ENCODE data around the gene YIF1B.

Gene YIF1B

GRCh38 chr19:38308006-38308766 lies 7.6 kb downstream of the YIF1B start:
- H3K36me3 ChIP-seq (ENCODE audit: control insufficient read depth, insufficient read depth, low read length): no peaks in the 10 kb centered on the region
- H3K9ac ChIP-seq: no peak overlapping the region
- H3K4me2 ChIP-seq (ENCODE audit: low read length): no peak overlapping the region
- H3K4me3 ChIP-seq (ENCODE audit: low read depth, low read length): no peak overlapping the region
- no peaks in the 10 kb centered on the region for H3K4me1 ChIP-seq
- no peak overlapping the region for H3K27ac ChIP-seq
- H3K27me3 ChIP-seq (ENCODE audit: control insufficient read depth, insufficient read depth, low read length): no peaks in the 10 kb centered on the region
- H2AFZ ChIP-seq: no peak overlapping the region
- H3K9me3 ChIP-seq (ENCODE audit: control insufficient read depth, low read length): no peaks in the 10 kb centered on the region
- TF ChIP-seq, protein P1, sequence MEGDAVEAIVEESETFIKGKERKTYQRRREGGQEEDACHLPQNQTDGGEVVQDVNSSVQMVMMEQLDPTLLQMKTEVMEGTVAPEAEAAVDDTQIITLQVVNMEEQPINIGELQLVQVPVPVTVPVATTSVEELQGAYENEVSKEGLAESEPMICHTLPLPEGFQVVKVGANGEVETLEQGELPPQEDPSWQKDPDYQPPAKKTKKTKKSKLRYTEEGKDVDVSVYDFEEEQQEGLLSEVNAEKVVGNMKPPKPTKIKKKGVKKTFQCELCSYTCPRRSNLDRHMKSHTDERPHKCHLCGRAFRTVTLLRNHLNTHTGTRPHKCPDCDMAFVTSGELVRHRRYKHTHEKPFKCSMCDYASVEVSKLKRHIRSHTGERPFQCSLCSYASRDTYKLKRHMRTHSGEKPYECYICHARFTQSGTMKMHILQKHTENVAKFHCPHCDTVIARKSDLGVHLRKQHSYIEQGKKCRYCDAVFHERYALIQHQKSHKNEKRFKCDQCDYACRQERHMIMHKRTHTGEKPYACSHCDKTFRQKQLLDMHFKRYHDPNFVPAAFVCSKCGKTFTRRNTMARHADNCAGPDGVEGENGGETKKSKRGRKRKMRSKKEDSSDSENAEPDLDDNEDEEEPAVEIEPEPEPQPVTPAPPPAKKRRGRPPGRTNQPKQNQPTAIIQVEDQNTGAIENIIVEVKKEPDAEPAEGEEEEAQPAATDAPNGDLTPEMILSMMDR (IDR thresholded peaks at IDR 0.05): no peak
- no peaks in the 10 kb centered on the region for H3K79me2 ChIP-seq

DNA sequence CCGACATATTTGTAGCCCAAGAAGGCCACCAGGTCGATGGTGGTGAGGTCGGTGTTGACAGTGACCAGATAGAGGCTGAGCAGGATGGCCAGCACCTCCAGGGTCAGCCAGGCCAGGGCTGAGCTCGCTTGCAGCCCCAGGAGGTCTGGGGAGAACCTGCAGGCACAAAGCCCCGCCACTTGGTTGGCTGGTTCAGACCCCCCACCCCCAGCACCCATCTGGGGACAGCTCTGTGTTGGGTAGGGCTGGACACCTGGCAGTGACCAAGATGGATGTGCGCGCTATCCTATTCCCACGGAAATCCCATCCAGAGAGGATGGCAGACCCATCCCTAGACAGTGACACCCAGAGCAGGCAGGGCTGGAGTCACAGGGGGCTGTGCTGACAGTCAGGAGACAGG lies 8.2 kb downstream of the YIF1B start:
- Histone ChIP-seq H3K4me2 (ENCODE audit: low read length) (no peak overlapping the region), H3K36me3 (ENCODE audit: control insufficient read depth, insufficient read depth, low read length) (no peaks in the 10 kb centered on the region), H3K27ac (no peak overlapping the region), H3K27me3 (ENCODE audit: control insufficient read depth, insufficient read depth, low read length) (no peaks in the 10 kb centered on the region), H3K4me3 (ENCODE audit: low read depth, low read length) (no peak overlapping the region), H3K9me3 (ENCODE audit: control insufficient read depth, low read length) (no peaks in the 10 kb centered on the region), H2AFZ (no peak overlapping the region), H3K79me2 (no peaks in the 10 kb centered on the region), H3K4me1 (no peaks in the 10 kb centered on the region), H3K9ac (no peak overlapping the region)
- TF ChIP-seq, protein P1 (IDR thresholded peaks at IDR 0.05): no peak

DNA sequence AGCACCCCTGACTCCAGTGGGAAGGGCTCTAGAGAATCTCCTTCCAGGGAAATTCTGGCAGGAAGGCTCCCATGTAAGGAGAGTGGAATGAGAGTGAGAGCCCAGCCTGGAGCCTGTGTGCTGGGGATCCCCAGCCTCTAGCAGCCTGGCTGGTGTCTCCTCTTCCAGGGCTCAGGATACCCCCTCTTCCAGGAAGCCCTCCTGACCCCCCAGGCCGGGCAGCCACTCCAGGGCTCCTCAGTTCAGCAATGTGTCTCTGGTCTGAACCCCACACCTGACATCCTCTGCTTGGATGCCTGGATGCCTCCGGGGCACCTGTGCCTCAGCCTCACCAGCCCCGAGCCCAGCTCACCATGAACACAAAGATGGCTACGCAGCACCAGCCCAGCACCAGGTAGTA lies 8.7 kb downstream of the YIF1B start:
- no peak overlapping the region for H3K27ac ChIP-seq
- no peak overlapping the region for H3K4me3 ChIP-seq (ENCODE audit: low read depth, low read length)
- H3K9ac ChIP-seq: no peak overlapping the region
- no peaks in the 10 kb centered on the region for H3K79me2 ChIP-seq
- H3K36me3 ChIP-seq (ENCODE audit: control insufficient read depth, insufficient read depth, low read length): no peaks in the 10 kb centered on the region
- H3K4me2 ChIP-seq (ENCODE audit: low read length): no peak overlapping the region
- no peaks in the 10 kb centered on the region for H3K4me1 ChIP-seq
- TF ChIP-seq, protein P1 (IDR thresholded peaks at IDR 0.05): no peak
- no peaks in the 10 kb centered on the region for H3K27me3 ChIP-seq (ENCODE audit: control insufficient read depth, insufficient read depth, low read length)
- no peaks in the 10 kb centered on the region for H3K9me3 ChIP-seq (ENCODE audit: control insufficient read depth, low read length)
- H2AFZ ChIP-seq: no peak overlapping the region

GRCh38 chr19:38306236-38306635 lies 9.5 kb downstream of the YIF1B start:
- H3K4me1 ChIP-seq: no peaks in the 10 kb centered on the region
- no peak overlapping the region for H2AFZ ChIP-seq
- H3K27me3 ChIP-seq (ENCODE audit: control insufficient read depth, insufficient read depth, low read length): no peaks in the 10 kb centered on the region
- H3K4me3 ChIP-seq (ENCODE audit: low read depth, low read length): no peak overlapping the region
- no peak overlapping the region for H3K9ac ChIP-seq
- no peaks in the 10 kb centered on the region for H3K79me2 ChIP-seq
- no peak overlapping the region for H3K4me2 ChIP-seq (ENCODE audit: low read length)
- TF ChIP-seq, protein P1 (IDR thresholded peaks at IDR 0.05): no peak
- no peaks in the 10 kb centered on the region for H3K9me3 ChIP-seq (ENCODE audit: control insufficient read depth, low read length)
- H3K36me3 ChIP-seq (ENCODE audit: control insufficient read depth, insufficient read depth, low read length): no peaks in the 10 kb centered on the region
- H3K27ac ChIP-seq: no peak overlapping the region

DNA sequence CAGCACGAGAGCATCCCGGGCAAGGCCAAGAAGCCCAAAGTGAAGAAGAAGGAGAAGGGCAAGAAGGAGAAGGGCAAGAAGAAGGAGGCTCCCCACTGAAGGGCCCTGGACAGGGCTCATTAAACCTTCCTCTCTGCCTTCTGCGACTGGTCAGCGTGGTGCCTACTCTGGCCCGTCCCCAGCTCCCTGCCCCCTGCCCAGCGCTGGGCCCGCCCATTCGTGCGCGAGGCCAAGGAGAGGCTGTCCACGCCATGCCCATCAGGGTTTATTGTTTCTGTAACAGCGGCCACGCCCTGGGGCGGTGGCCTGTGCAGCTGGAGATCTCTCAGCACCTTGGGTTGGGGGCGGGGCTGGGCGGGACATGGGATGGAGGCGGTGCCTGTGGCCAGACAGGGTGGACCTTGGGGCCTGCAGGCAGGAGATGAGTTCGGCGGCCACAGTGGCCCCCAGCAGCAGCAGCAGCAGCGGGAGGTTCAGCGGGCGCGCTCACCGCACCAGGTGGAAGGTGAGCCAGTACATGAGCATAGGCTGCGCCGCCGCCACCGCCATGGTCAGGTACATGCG lies 10.8 kb downstream of the YIF1B start:
- Histone ChIP-seq H3K4me2 (ENCODE audit: low read length) (peak overlapping the region; percentile 50), H3K27me3 (ENCODE audit: control insufficient read depth, insufficient read depth, low read length) (no peaks in the 10 kb centered on the region), H2AFZ (peak overlapping the region; percentile 74), H3K4me1 (no peaks in the 10 kb centered on the region), H3K9me3 (ENCODE audit: control insufficient read depth, low read length) (no peaks in the 10 kb centered on the region), H3K9ac (no peak overlapping the region), H3K36me3 (ENCODE audit: control insufficient read depth, insufficient read depth, low read length) (no peaks in the 10 kb centered on the region), H3K4me3 (ENCODE audit: low read depth, low read length) (no peak overlapping the region), H3K27ac (peak overlapping the region; percentile 61), H3K79me2 (no peaks in the 10 kb centered on the region)
- TF ChIP-seq, protein P1 (IDR thresholded peaks at IDR 0.05): no peak

Measured in parathyroid adenoma (tissue), 2 donors.